Activated T-cell treated with anti-CD3 and anti-CD28 coated beads, Interleukin-2, amount 50 U/mL, for 72 hours (primary cell): Measurements from ENCODE around the gene CD200. TPM values are rescaled to one million over a fixed set of nuclear protein-coding genes. Genes with fewer than 3 reads are reported as not detected.

Source experiments
- ATAC-seq, 2 donors: fragments of 150-1000 bp; cut with Tn5 transposase; replicated peaks in 1 of 2; 2 replicates each; pipeline ENCODE4 v1.10.0; 2021; ENCODE audit warnings: moderate library complexity in 2 of 2, mild to moderate bottlenecking in 1 of 2
- DNase-seq, 2 donors: peaks; one replicate each; pipeline ENCODE4 v3.0.0; 2021 to 2022; ENCODE audit warnings: mixed read lengths in 1 of 2
- H3K27ac Mint-ChIP-seq: one replicate; pipeline ENCODE4 v1.8.0; 2022; ENCODE audit warnings: mild to moderate bottlenecking, moderate library complexity, mixed read lengths
- H3K27me3 Mint-ChIP-seq: one replicate; pipeline ENCODE4 v1.8.0; 2022; ENCODE audit warnings: low read depth, mixed read lengths
- H3K36me3 Mint-ChIP-seq, 2 donors: one replicate each; pipeline ENCODE4 v1.8.0; 2022; ENCODE audit warnings: mixed read lengths in 2 of 2, mild to moderate bottlenecking in 1 of 2; ENCODE audit not compliant: insufficient read depth in 2 of 2
- H3K4me1 Mint-ChIP-seq: one replicate; pipeline ENCODE4 v1.8.0; 2022; ENCODE audit warnings: low read depth, mixed read lengths
- H3K4me3 Mint-ChIP-seq, 2 donors: one replicate each; pipeline ENCODE4 v1.8.0; 2022; ENCODE audit warnings: mild to moderate bottlenecking in 2 of 2, mixed read lengths in 2 of 2, moderate library complexity in 2 of 2
- H3K9me3 Mint-ChIP-seq, 2 donors: one replicate each; pipeline ENCODE4 v1.8.0; 2022; ENCODE audit warnings: mixed read lengths in 2 of 2
- total RNA-seq, 2 donors: library from RNA; stranded (reverse); gene quantifications; one replicate each; pipeline ENCODE4 v1.2.3, GENCODE V29; 2022

Gene CD200
- total RNA-seq, 2 donors from 2014 or later = 23.5 to 27.4 TPM

GRCh38 chr3:112338727-112339056 lies 5.7 kb downstream of the CD200 start:
- peak overlapping the region; percentile 75 for H3K27ac Mint-ChIP-seq

GRCh38 chr3:112339134-112339533 lies 6.2 kb downstream of the CD200 start:
- Mint-ChIP-seq H3K4me3 (peak overlapping the region in 1 of 2 donors; percentile 3), H3K27me3 (no peaks in the 10 kb centered on the region), H3K27ac (no peak overlapping the region), H3K4me1 (peaks cover 77% of the 10 kb centered on the region), H3K36me3 (peaks cover 2 to 23% of the 10 kb centered on the region in 2 donors), H3K9me3 (peaks cover 0 to 2% of the 10 kb centered on the region in 2 donors)
- ATAC-seq = no peak
- DNase-seq = no peak

More at GRCh38 chr3:112338727-112339056, 5.7 kb downstream of the CD200 start:
- no peak for DNase-seq
- Mint-ChIP-seq H3K36me3 (peaks cover under 1 to 19% of the 10 kb centered on the region in 2 donors), H3K9me3 (peaks cover 0 to under 1% of the 10 kb centered on the region in 2 donors), H3K27me3 (no peaks in the 10 kb centered on the region), H3K4me3 (peak overlapping the region; percentile 39 to 48), H3K4me1 (peaks cover 77% of the 10 kb centered on the region)
- ATAC-seq = no peak

GRCh38 chr3:112339609-112340008 lies 6.7 kb downstream of the CD200 start:
- Mint-ChIP-seq H3K9me3 (peaks cover 0 to 2% of the 10 kb centered on the region in 2 donors), H3K27ac (no peak overlapping the region), H3K4me3 (peak overlapping the region in 1 of 2 donors; percentile 3), H3K4me1 (peaks cover 77% of the 10 kb centered on the region), H3K27me3 (no peaks in the 10 kb centered on the region), H3K36me3 (peaks cover 5 to 28% of the 10 kb centered on the region in 2 donors)
- ATAC-seq = no peak
- no peak for DNase-seq

GRCh38 chr3:112341386-112341785 lies 8.4 kb downstream of the CD200 start:
- ATAC-seq = peak in 1 of 2 donors; percentile 55
- Mint-ChIP-seq H3K36me3 (peaks cover 8 to 36% of the 10 kb centered on the region in 2 donors), H3K9me3 (peaks cover 0 to 2% of the 10 kb centered on the region in 2 donors), H3K27ac (no peak overlapping the region), H3K4me3 (peak overlapping the region in 1 of 2 donors; percentile 30), H3K27me3 (no peaks in the 10 kb centered on the region), H3K4me1 (peaks cover 73% of the 10 kb centered on the region)
- no peak for DNase-seq

- Mint-ChIP-seq H3K4me1 (peaks cover 70% of the 10 kb centered on the region), H3K9me3 (peaks cover 0 to 2% of the 10 kb centered on the region in 2 donors), H3K36me3 (peaks cover 11 to 57% of the 10 kb centered on the region in 2 donors)
These were observed 12.7 kb downstream of the CD200 start for GRCh38 chr3:112345681-112346080.

GRCh38 chr3:112346491-112347122 lies 13.7 kb downstream of the CD200 start:
- Mint-ChIP-seq H3K36me3 (peaks cover 11 to 56% of the 10 kb centered on the region in 2 donors), H3K4me1 (peaks cover 71% of the 10 kb centered on the region), H3K27ac (peak overlapping the region; percentile 76), H3K9me3 (peaks cover 0 to 2% of the 10 kb centered on the region in 2 donors), H3K4me3 (peak overlapping the region in 1 of 2 donors; percentile 5), H3K27me3 (no peaks in the 10 kb centered on the region)
- no peak for DNase-seq
- ATAC-seq = no peak

More at GRCh38 chr3:112345681-112346080, 12.7 kb downstream of the CD200 start:
- peak overlapping the region; percentile 76 for H3K27ac Mint-ChIP-seq
- H3K27me3 Mint-ChIP-seq = no peaks in the 10 kb centered on the region
- no peak overlapping the region for H3K4me3 Mint-ChIP-seq
- DNase-seq = no peak
- ATAC-seq = no peak

GRCh38 chr3:112348943-112349342 lies 16.0 kb downstream of the CD200 start:
- no peak overlapping the region for H3K4me3 Mint-ChIP-seq
- ATAC-seq (no peak), DNase-seq (no peak)
- H3K9me3 Mint-ChIP-seq = no peaks in the 10 kb centered on the region
- H3K36me3 Mint-ChIP-seq = peaks cover 11 to 50% of the 10 kb centered on the region in 2 donors
- peaks cover 66% of the 10 kb centered on the region for H3K4me1 Mint-ChIP-seq
- H3K27ac Mint-ChIP-seq = no peak overlapping the region
- no peaks in the 10 kb centered on the region for H3K27me3 Mint-ChIP-seq

GRCh38 chr3:112349557-112349956 lies 16.6 kb downstream of the CD200 start:
- Mint-ChIP-seq H3K27me3 (no peaks in the 10 kb centered on the region), H3K4me3 (no peak overlapping the region), H3K9me3 (no peaks in the 10 kb centered on the region), H3K27ac (peak overlapping the region; percentile 64), H3K4me1 (peaks cover 64% of the 10 kb centered on the region), H3K36me3 (peaks cover 9 to 48% of the 10 kb centered on the region in 2 donors)
- no peak for DNase-seq
- peak in 1 of 2 donors; percentile 28 for ATAC-seq

- peak overlapping the region in 1 of 2 donors; percentile 13 for H3K4me3 Mint-ChIP-seq
- no peaks in the 10 kb centered on the region for H3K9me3 Mint-ChIP-seq
- no peak for DNase-seq
- H3K27me3 Mint-ChIP-seq = no peaks in the 10 kb centered on the region
- peak in 1 of 2 donors; percentile 50 for ATAC-seq
- H3K27ac Mint-ChIP-seq = peak overlapping the region; percentile 64
- peaks cover 9 to 43% of the 10 kb centered on the region in 2 donors for H3K36me3 Mint-ChIP-seq
- H3K4me1 Mint-ChIP-seq = peaks cover 58% of the 10 kb centered on the region
These were observed 17.3 kb downstream of the CD200 start for GRCh38 chr3:112350018-112350810.

GRCh38 chr3:112351036-112351435 lies 18.1 kb downstream of the CD200 start:
- DNase-seq (no peak), ATAC-seq (no peak)
- no peaks in the 10 kb centered on the region for H3K9me3 Mint-ChIP-seq
- H3K4me3 Mint-ChIP-seq = no peak overlapping the region
- no peaks in the 10 kb centered on the region for H3K27me3 Mint-ChIP-seq
- H3K4me1 Mint-ChIP-seq = peaks cover 59% of the 10 kb centered on the region
- peaks cover 8 to 40% of the 10 kb centered on the region in 2 donors for H3K36me3 Mint-ChIP-seq
- H3K27ac Mint-ChIP-seq = no peak overlapping the region

- Mint-ChIP-seq H3K9me3 (no peaks in the 10 kb centered on the region), H3K27ac (no peak overlapping the region), H3K4me1 (peaks cover 57% of the 10 kb centered on the region), H3K27me3 (no peaks in the 10 kb centered on the region), H3K36me3 (peaks cover 4 to 33% of the 10 kb centered on the region in 2 donors), H3K4me3 (no peak overlapping the region)
- no peak for ATAC-seq
- DNase-seq = no peak
These were observed 18.9 kb downstream of the CD200 start for GRCh38 chr3:112351823-112352222.

- DNase-seq (no peak), ATAC-seq (no peak)
- Mint-ChIP-seq H3K4me1 (peaks cover 58% of the 10 kb centered on the region), H3K27ac (no peak overlapping the region), H3K9me3 (no peaks in the 10 kb centered on the region), H3K27me3 (no peaks in the 10 kb centered on the region), H3K4me3 (no peak overlapping the region), H3K36me3 (peaks cover 2 to 26% of the 10 kb centered on the region in 2 donors)
These were observed 19.8 kb downstream of the CD200 start for GRCh38 chr3:112352720-112353119.

GRCh38 chr3:112353365-112353764 lies 20.4 kb downstream of the CD200 start:
- Mint-ChIP-seq H3K9me3 (no peaks in the 10 kb centered on the region), H3K4me3 (no peak overlapping the region), H3K36me3 (peaks cover 2 to 22% of the 10 kb centered on the region in 2 donors), H3K27ac (no peak overlapping the region), H3K4me1 (peaks cover 58% of the 10 kb centered on the region), H3K27me3 (no peaks in the 10 kb centered on the region)
- DNase-seq (no peak), ATAC-seq (no peak)
